Measurements from ENCODE around the gene VEPH1.

- no peak for TF ChIP-seq BHLHE40 (IDR thresholded peaks at IDR 0.05; ENCODE audit: low read depth, low read length)
- no peak for TF ChIP-seq EHMT2 (IDR thresholded peaks at IDR 0.05; ENCODE audit: low read depth)
- no peak for TF ChIP-seq CTCF (IDR thresholded peaks at IDR 0.05)
- TF ChIP-seq POLR2A (IDR thresholded peaks at IDR 0.05; ENCODE audit: low read length) = no peak
- no peak for TF ChIP-seq MYC (IDR thresholded peaks at IDR 0.05; ENCODE audit: borderline replicate concordance, low read length)
- no peak for TF ChIP-seq TP53 (CRISPR knock-in tag; IDR thresholded peaks at IDR 0.05)
- no peak for TF ChIP-seq HMGXB4 (CRISPR knock-in tag; IDR thresholded peaks at IDR 0.05; ENCODE audit: borderline replicate concordance)
- TF ChIP-seq PBX3 (IDR thresholded peaks at IDR 0.05) = no peak
- TF ChIP-seq MAX (IDR thresholded peaks at IDR 0.05) = no peak
- no peak for TF ChIP-seq MAFK (IDR thresholded peaks at IDR 0.05; ENCODE audit: partially characterized antibody)
- no peak for TF ChIP-seq JUNB (IDR thresholded peaks at IDR 0.05)
- no peak for TF ChIP-seq ATOH8 (CRISPR knock-in tag; IDR thresholded peaks at IDR 0.05; ENCODE audit: low read depth)
- TF ChIP-seq REST (IDR thresholded peaks at IDR 0.05) = no peak
- TF ChIP-seq HOXA7 (CRISPR knock-in tag; IDR thresholded peaks at IDR 0.05) = no peak
These were observed 226.4 kb downstream of the VEPH1 start for GRCh38 chr3:157276801-157277200.

Data from A549 (cell line).